Measurements from ENCODE around the gene FADS2.
A peak's percentile ranks its signal among the peaks of the same experiment; 100 is the strongest.

Gene FADS2

GRCh38 chr11:61891331-61892084, 63.4 kb downstream of the FADS2 start, which contains the start of gene FADS3:
FADS3 (minus strand) TSS chr11:61891545; CDS start chr11:61891381, 164 bp downstream.
- peak; percentile 81 for DNase-seq

DNA sequence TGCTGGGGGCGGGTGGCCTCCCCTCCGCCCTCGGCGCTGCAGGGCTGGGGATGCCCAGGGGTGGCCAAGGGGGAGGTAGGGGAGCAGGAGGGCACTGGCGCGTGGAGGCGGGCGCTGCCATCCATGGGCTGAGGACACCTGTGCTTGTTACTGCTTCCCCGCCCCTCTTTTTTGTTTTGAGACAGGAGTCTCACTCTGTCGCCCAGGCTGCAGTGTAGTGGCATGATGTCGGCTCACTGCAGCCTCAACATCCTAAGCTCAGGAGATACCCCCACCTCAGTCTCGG, 63.9 kb downstream of the FADS2 start:
- DNase-seq = no peak

GRCh38 chr11:61893981-61894380, 65.9 kb downstream of the FADS2 start:
- no peak for DNase-seq

DNA sequence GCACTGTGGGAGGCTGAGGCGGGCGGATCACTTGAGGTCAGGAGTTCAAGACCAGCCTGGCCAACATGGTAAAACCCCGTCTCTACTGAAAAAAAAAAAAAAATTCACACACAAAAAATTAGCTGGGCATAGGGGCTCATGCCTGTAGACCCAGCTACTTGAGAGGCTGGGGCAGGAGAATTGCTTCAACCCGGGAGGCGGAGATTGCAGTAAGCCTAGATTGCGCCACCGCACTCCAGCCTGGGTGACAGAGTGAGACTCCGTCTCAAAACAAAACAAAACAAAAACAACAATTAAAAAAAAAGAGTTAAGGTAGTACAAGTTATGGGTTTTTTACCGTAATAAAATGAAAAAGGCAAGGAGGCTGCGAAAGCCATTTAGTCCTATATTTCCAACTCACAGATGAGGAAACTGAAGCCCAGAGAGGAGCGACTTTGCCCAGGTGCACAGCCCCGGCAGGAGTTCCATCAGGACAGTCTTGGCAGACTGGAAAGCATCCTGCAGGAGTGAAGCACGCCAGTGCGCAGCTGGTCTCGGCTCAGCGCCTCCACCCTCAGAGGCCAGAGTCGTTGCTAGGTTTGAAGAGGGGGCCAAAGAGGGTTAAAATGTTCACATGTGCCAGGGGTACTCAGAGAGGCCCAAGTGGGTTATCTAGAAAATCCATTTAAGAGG, 67.1 kb downstream of the FADS2 start:
- DNase-seq = no peak

DNA sequence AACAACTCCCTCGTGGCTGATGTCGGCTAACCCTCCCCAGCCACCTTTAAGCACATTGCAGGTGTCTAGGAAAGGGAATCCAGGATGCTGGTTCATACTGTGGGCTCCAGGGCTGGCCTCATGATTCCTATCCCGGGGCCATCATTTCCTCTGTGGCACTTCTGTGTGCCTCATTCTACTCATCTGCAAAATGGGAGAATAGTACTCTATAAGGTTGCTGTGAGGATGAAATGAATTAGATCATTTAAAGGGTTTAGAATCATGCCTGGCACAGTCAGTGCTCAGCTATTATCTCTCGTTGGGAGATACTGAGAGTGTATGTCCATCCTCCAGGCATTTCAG, 67.6 kb downstream of the FADS2 start:
- DNase-seq = no peak

DNA sequence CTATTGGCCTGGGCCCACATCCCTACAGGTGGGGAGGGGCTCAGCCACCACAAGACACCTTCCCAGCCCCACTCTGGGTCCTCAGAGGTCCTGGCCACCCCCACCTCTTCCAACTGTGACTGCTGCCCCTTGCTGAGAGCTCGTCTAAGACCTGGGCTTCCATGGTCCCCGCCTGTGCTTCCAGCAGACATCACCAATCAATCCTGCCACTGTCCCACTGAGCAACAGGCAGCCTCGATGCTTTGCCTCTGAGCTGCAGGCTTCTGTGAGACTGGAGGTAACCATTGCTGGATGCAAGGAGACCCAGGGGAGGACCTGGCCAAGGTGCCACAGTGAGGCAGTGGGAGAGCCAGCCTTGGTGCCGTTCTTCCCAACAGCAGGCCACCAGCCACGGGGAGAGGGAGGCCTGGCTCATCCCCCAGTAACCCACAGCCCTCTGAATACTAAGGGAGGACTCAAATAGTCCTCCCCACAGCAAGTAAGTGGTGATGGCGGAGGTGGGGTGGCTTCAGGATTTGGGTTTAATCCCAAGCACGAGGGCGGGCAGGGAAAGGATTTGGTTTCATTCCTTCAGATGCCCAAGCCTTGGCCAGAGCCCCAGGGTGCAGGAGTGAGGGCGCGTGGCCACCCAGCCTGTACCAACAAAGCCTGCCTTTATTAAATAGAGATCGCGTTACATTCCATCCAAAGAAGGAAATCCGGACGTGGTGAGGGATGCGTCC, 68.7 kb downstream of the FADS2 start:
- no peak for DNase-seq

DNA sequence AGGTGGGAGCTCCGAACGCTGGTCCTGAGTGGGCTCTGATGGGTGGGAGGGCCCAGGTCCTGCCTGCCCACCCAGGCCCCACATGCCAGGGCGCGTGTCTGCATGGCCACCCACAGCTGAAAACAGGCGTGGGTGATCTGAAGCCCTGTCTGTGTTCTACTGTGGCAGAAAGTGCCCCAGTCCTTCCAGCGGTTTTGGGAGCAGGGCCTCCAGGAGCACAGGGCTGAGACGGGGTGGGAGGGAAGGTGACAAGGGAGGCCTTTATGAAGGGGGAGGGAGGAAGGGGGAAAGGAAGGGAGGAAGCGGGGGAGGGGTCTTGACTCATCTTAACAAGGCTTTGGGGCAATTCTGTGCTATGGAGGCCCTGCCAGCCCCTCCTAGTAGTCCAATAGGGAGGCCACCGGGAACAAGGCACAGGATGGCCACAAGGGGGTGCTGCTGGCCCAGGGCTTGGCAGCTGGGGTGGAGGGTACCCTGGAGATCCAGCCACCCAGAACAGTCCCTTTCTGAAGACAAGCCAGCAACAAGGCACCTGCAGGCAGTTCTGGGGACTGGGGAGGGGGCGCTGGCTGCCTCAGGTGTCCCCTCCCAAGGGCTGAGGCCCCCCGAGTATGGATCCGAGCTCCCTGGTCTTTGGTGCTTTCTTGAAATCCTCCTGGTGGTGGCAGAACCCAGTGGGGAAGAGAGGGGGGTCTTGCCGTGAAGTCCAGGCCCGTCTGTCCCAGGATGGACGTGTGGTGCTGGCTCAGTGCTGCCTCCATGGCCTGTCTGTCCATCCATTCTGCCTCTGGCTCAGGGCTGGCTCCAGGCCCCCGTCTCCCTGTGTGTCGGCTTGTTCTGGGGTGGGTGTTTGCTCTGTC, 69.5 kb downstream of the FADS2 start:
- DNase-seq = peak; percentile 92

DNA sequence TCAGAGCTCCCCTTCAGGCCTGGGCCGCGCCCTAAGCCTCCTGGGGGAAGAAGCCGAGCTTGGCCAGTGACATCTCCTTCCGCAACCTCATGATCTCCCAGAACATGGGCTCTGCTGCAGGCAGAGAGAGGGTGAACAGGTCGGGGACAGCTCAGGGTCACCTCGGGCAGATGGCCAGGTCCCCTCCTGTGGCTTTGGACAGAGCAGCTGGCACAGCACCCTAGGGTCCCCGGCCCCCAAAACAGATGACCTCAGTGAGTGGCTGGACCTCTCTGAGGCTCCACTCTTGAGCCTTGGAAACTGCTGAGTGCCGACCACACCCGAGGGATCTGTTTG, 70.1 kb downstream of the FADS2 start:
- DNase-seq = no peak

- DNase-seq = peak; percentile 99
Measured at GRCh38 chr11:61899146-61899841, 71.2 kb downstream of the FADS2 start.

- DNase-seq = no peak
Measured at GRCh38 chr11:61900251-61900650, 72.2 kb downstream of the FADS2 start.

GRCh38 chr11:61901397-61901796, 73.3 kb downstream of the FADS2 start:
- DNase-seq = no peak

DNA sequence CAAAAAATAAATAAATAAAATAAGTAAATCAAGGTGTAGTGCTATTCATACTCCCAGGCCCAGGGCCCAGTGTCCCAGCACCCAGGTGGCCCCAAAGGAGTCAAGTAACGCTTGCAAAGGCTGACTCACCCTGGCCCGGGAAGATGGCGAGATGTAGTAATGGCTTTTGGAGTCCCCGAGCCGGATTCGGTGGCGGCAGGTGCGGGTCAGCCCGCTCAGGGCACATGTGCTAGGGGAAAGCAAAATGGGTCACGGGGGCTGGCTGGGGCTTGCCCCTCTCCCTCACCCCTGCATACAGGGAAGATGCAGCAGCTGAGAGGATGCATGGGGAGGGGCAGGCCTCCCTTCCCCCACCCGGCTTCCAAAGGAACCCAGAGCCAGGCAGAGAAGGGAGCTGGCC, 74.2 kb downstream of the FADS2 start:
- no peak for DNase-seq

GRCh38 chr11:61903845-61904244, 75.7 kb downstream of the FADS2 start:
- no peak for DNase-seq

- no peak for DNase-seq
Measured at GRCh38 chr11:61904539-61905048, 76.5 kb downstream of the FADS2 start.

DNA sequence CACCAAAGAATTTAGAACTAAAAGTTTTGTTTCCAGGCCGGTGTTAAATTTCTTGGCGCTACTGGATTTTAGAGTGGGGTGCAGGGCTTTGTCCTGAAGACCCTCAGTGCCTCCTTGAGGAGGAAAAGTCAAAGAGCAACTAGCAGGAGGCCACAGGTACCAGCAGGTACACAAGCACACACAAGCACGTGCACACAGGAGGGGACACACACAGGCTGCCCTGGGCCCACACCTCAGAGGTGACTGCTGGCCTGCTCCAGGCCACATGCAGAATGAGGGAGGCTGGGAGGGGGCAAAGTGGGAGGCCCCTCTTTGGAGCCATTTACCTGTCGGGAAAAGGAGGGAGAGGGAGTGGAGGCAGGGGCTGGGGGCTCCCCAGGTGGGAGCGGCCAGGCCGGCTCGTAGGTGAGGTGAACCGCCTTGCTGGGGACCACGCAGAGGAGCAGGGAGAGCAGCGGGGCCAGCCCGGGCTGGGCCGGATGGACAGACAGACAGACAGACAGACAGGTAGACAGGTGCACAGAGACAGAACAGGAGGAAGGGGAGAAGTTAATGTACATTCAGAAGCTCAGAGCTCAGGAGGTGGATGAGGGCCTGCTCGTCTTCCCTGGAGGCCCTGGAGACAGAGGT, 77.1 kb downstream of the FADS2 start:
- no peak for DNase-seq

GRCh38 chr11:61905801-61906521, 77.9 kb downstream of the FADS2 start:
- DNase-seq = no peak

DNA sequence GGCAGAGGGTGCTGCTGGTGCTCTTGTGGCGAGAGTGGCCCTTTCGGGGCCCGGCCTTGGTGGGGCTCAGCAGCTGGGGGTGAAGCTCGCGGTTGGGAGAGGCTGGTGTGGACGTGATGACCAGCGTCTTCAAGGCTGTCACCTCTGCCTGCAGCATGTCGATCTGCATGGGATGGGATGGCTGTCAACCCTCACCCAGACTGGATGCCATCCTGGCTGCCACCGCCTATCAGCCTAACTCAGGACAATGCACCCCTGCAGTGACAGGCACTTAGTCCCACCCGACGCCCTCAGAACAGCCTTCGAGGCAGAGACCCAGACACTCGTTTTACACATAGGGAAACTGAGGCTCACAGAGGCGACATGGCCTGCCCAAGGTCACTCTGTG, 78.4 kb downstream of the FADS2 start:
- DNase-seq = no peak

DNA sequence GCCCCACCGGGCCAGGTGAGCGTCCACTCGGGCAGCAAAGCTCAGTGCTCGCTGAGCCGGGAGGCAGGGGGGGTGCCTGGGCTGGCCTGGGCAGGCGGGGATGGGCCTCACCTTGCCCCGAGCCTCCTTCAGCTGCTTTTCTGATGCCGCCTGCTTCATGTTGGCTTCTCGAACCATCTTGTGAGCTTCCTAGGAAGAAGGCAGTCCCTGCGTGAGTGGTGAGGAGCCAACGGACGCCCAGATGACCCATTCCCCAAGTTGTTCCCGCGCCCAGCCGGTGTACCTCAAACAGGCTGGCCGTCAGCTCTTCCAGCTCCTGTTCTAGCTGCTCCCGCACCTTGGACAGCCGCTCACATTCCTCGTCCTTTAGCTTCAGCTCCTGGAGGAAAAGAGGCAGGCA, 79.2 kb downstream of the FADS2 start:
- DNase-seq = no peak

DNA sequence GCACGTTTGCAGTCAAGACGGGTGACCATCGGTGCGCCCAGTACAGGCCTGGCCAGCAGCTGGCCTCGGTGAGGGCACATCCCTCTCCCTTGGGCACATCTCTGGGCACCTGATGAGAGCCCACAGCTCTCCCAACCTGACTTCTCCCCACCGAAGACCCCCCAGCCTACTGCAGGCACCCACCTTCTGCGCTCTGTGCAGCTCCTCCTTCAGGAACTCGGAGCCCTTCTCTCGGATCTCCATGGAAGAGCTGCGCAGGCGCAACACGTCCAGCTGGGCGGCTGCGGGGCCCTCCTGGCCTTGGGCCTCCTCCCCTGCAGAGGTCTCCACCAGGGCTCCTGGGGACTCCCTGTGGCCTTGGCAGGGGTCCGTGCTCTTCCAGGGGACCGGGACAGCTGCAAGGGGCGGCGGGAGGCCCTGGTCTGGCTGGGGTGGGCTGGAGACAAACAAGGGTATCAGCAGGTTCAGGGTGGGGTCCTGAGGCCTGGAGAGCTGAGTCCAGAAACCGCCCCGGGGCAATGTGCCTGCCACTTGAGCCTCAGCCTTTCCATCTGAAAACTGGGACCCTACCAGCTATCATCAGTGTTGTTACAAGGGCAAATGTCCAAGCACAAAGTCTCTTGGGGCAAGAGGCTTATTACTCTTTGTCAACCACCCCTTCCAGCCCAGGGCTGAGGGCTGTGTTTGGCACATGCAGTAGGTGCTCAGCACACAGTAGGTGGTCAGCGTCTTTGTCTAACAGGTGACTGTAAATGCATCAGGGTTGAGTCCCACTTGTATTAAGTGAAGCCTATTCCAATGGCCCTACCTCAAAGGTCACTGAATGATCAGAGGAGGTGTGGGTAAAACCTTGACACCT, 80.0 kb downstream of the FADS2 start:
- no peak for DNase-seq

- DNase-seq = no peak
Measured at GRCh38 chr11:61908730-61909316, 80.7 kb downstream of the FADS2 start.
